ENCODE measurements around the gene SECISBP2L.
"Not testable (repeated sequence)": the region's sequence is repeated elsewhere in the genome, so short reads cannot be mapped to it uniquely, and the experiment has no call there.

SECISBP2L gene

GRCh38 chr15:49046220-49047102, at the start of gene SECISBP2L:
Gene SECISBP2L, minus strand, starts transcription at chr15:49046446. Its CDS starts 147 bp downstream, at chr15:49046299.
- peaks cover 7 to 12% of the 10 kb centered on the region in 2 donors for H3K36me3 Mint-ChIP-seq
- H3K9me3 Mint-ChIP-seq = peaks cover 4 to 6% of the 10 kb centered on the region in 2 donors
- peaks cover 17 to 30% of the 10 kb centered on the region in 2 donors for H3K4me1 Mint-ChIP-seq
- H3K27me3 Mint-ChIP-seq = no peaks in the 10 kb centered on the region
- ATAC-seq (replicated peaks) (peak; percentile 96 to 97), DNase-seq (peak; percentile 94)
- peak within 1 kb of the TSS; percentile 97 for H3K27ac Mint-ChIP-seq
- peak within 1 kb of the TSS; percentile 95 to 96 for H3K4me3 Mint-ChIP-seq

- H3K36me3 Mint-ChIP-seq = peaks cover 13 to 14% of the 10 kb centered on the region in 2 donors
- no peaks in the 10 kb centered on the region for H3K27me3 Mint-ChIP-seq
- no peak for DNase-seq
- H3K9me3 Mint-ChIP-seq = no peaks in the 10 kb centered on the region
- no peak overlapping the region for H3K4me3 Mint-ChIP-seq
- H3K4me1 Mint-ChIP-seq = no peaks in the 10 kb centered on the region
- H3K27ac Mint-ChIP-seq = no peak overlapping the region
- ATAC-seq (replicated peaks) = no peak
These were observed 48.7 kb upstream of the SECISBP2L start for GRCh38 chr15:49094923-49095322.

- Mint-ChIP-seq H3K4me1 (no peaks in the 10 kb centered on the region), H3K9me3 (no peaks in the 10 kb centered on the region), H3K4me3 (no peak overlapping the region), H3K27ac (peak overlapping the region; percentile 6), H3K27me3 (no peaks in the 10 kb centered on the region), H3K36me3 (peaks cover 10 to 14% of the 10 kb centered on the region in 2 donors)
- DNase-seq (no peak), ATAC-seq (replicated peaks) (no peak)
These were observed 47.2 kb upstream of the SECISBP2L start for GRCh38 chr15:49093252-49094105.

GRCh38 chr15:49088996-49089395, 42.8 kb upstream of the SECISBP2L start:
- DNase-seq (no peak), ATAC-seq (replicated peaks) (no peak)
- H3K27ac Mint-ChIP-seq = no peak overlapping the region
- H3K9me3 Mint-ChIP-seq = no peaks in the 10 kb centered on the region
- no peak overlapping the region for H3K4me3 Mint-ChIP-seq
- H3K36me3 Mint-ChIP-seq = no peaks in the 10 kb centered on the region
- H3K27me3 Mint-ChIP-seq = no peaks in the 10 kb centered on the region
- no peaks in the 10 kb centered on the region for H3K4me1 Mint-ChIP-seq

GRCh38 chr15:49085696-49086459, 39.6 kb upstream of the SECISBP2L start:
- no peaks in the 10 kb centered on the region for H3K4me1 Mint-ChIP-seq
- no peaks in the 10 kb centered on the region for H3K27me3 Mint-ChIP-seq
- H3K4me3 Mint-ChIP-seq = no peak overlapping the region
- H3K36me3 Mint-ChIP-seq = no peaks in the 10 kb centered on the region
- no peak for DNase-seq
- no peak overlapping the region for H3K27ac Mint-ChIP-seq
- no peaks in the 10 kb centered on the region for H3K9me3 Mint-ChIP-seq
- no peak for ATAC-seq (replicated peaks)

GRCh38 chr15:49084285-49084570, 38.0 kb upstream of the SECISBP2L start:
- no peak overlapping the region for H3K4me3 Mint-ChIP-seq
- DNase-seq = no peak
- no peaks in the 10 kb centered on the region for H3K36me3 Mint-ChIP-seq
- no peak for ATAC-seq (replicated peaks)
- no peaks in the 10 kb centered on the region for H3K9me3 Mint-ChIP-seq
- no peaks in the 10 kb centered on the region for H3K27me3 Mint-ChIP-seq
- H3K27ac Mint-ChIP-seq = no peak overlapping the region
- H3K4me1 Mint-ChIP-seq = no peaks in the 10 kb centered on the region

- no peak overlapping the region for H3K27ac Mint-ChIP-seq
- H3K4me1 Mint-ChIP-seq = no peaks in the 10 kb centered on the region
- H3K36me3 Mint-ChIP-seq = no peaks in the 10 kb centered on the region
- ATAC-seq (replicated peaks) = no peak
- no peaks in the 10 kb centered on the region for H3K27me3 Mint-ChIP-seq
- no peak for DNase-seq
- H3K9me3 Mint-ChIP-seq = no peaks in the 10 kb centered on the region
- H3K4me3 Mint-ChIP-seq = no peak overlapping the region
These were observed 37.4 kb upstream of the SECISBP2L start for GRCh38 chr15:49083401-49084284.

- no peak for DNase-seq
- H3K9me3 Mint-ChIP-seq = no peaks in the 10 kb centered on the region
- no peak overlapping the region for H3K4me3 Mint-ChIP-seq
- no peaks in the 10 kb centered on the region for H3K36me3 Mint-ChIP-seq
- no peaks in the 10 kb centered on the region for H3K4me1 Mint-ChIP-seq
- H3K27ac Mint-ChIP-seq = no peak overlapping the region
- H3K27me3 Mint-ChIP-seq = no peaks in the 10 kb centered on the region
- ATAC-seq (replicated peaks) = no peak
These were observed 36.7 kb upstream of the SECISBP2L start for GRCh38 chr15:49082960-49083359.

- Mint-ChIP-seq H3K36me3 (no peaks in the 10 kb centered on the region), H3K4me3 (no peak overlapping the region)
These were observed 33.2 kb upstream of the SECISBP2L start for GRCh38 chr15:49079340-49080039.

GRCh38 chr15:49075881-49076280, 29.6 kb upstream of the SECISBP2L start:
- Mint-ChIP-seq H3K27ac (no peak overlapping the region), H3K4me3 (no peak overlapping the region), H3K27me3 (peaks cover 13 to 15% of the 10 kb centered on the region in 2 donors), H3K9me3 (no peaks in the 10 kb centered on the region), H3K36me3 (no peaks in the 10 kb centered on the region), H3K4me1 (no peaks in the 10 kb centered on the region)
- no peak for DNase-seq
- no peak for ATAC-seq (replicated peaks)

More at GRCh38 chr15:49079340-49080039, 33.2 kb upstream of the SECISBP2L start:
- H3K9me3 Mint-ChIP-seq = no peaks in the 10 kb centered on the region
- peak overlapping the region; percentile 39 for H3K27ac Mint-ChIP-seq
- no peak for DNase-seq
- H3K27me3 Mint-ChIP-seq = no peaks in the 10 kb centered on the region
- no peaks in the 10 kb centered on the region for H3K4me1 Mint-ChIP-seq
- ATAC-seq (replicated peaks) = no peak

- H3K36me3 Mint-ChIP-seq; ATAC-seq (replicated peaks); H3K4me3 Mint-ChIP-seq; H3K9me3 Mint-ChIP-seq; H3K4me1 Mint-ChIP-seq; DNase-seq; H3K27ac Mint-ChIP-seq: not testable (repeated sequence)
- H3K27me3 Mint-ChIP-seq = peaks cover 21 to 24% of the 10 kb centered on the region in 2 donors
These were observed 28.5 kb upstream of the SECISBP2L start for GRCh38 chr15:49074589-49075287.

- no peaks in the 10 kb centered on the region for H3K36me3 Mint-ChIP-seq
- no peak for DNase-seq
- H3K4me3 Mint-ChIP-seq = no peak overlapping the region
- no peaks in the 10 kb centered on the region for H3K4me1 Mint-ChIP-seq
- peaks cover 0 to 1% of the 10 kb centered on the region in 2 donors for H3K9me3 Mint-ChIP-seq
- ATAC-seq (replicated peaks) = no peak
- H3K27ac Mint-ChIP-seq = no peak overlapping the region
- peaks cover 21% of the 10 kb centered on the region in 2 donors for H3K27me3 Mint-ChIP-seq
These were observed 20.1 kb upstream of the SECISBP2L start for GRCh38 chr15:49066372-49066771.

Data from stimulated activated naive B cell treated with anti-CD40 and anti-IgM and Interleukin-4, amounts not matched to agents 10 μg/mL and 1 μg/mL and 100 μg/mL, for 72 hours (primary cell).